ENCODE results near the gene MEX3A. TPM values are rescaled to one million over a fixed set of nuclear protein-coding genes. Genes with fewer than 3 reads are reported as not detected.
A peak's percentile ranks its signal among the peaks of the same experiment; 100 is the strongest.

Gene MEX3A
- total and polyA plus RNA-seq, 2 donors (not counting 3 experiments of a cell fraction or from before 2014, with no cell fraction given) = 20.2 to 23.6 TPM

DNA sequence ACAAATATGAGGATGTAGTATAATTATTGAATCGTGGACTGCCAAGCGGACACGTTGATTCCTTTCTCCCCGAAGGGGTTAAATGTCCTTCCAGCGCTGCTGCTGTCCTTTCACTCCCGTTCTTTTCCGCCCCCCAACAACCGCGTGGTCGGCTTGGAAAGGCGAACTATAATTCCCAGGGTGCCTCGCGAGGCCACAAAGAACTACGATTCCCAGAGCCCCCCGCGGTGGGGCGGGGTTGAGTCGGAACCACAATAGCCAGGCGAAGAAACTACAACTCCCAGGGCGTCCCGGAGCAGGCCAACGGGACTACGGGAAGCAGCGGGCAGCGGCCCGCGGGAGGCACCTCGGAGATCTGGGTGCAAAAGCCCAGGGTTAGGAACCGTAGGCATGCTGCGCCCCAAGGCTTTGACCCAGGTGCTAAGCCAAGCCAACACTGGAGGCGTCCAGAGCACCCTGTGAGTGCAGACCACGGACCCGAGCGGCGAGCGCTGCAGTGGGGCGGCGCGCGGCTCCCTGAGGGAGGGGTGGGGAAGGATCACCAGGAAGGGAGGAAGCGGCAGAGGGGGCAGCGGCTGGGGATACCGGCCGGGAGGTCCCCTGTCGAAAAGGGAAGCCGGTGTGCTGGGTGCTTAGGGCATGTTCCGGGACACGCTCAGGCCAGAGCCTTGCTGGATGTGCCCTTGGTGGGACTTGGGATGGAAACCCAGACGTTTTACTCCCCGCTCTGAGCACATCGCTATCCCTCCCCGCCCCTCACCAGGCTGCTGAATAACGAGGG, 27.6 kb downstream of the MEX3A start, which contains the start of gene LAMTOR2:
TSS of gene LAMTOR2 (plus strand) at position 283 of the 781 bp plus-strand sequence. CDS start at position 391, 108 bp downstream.
- Histone ChIP-seq H3K9ac (replicated peaks; ENCODE audit: extremely low read depth, insufficient read depth, low read length) (peak within 1 kb of the TSS; percentile 94), H3K36me3 (ENCODE audit: control insufficient read depth in 2 of 2, extremely low read depth in 1 of 2, insufficient read depth in 2 of 2, low read length in 2 of 2) (peaks cover 0 to 3% of the 10 kb centered on the region in 2 experiments), H3K4me1 (ENCODE audit: control insufficient read depth, extremely low read depth, insufficient read depth, low read length) (peaks cover 15% of the 10 kb centered on the region), H3K4me2 (ENCODE audit: insufficient read depth, low read length) (peak within 1 kb of the TSS; percentile 97), H3K9me1 (replicated peaks; ENCODE audit: control insufficient read depth, extremely low read depth, insufficient read depth, low read length) (no peaks in the 10 kb centered on the region), H3K9me3 (replicated peaks; ENCODE audit: control insufficient read depth, insufficient read depth, low read length) (no peaks in the 10 kb centered on the region), H4K20me1 (replicated peaks; ENCODE audit: control insufficient read depth, extremely low read depth, insufficient read depth, low read length) (no peaks in the 10 kb centered on the region), H3K27me3 (ENCODE audit: control insufficient read depth in 2 of 2, insufficient read depth in 2 of 2, low read length in 2 of 2) (no peaks in the 10 kb centered on the region), H2AFZ (ENCODE audit: low read depth, low read length) (peak within 1 kb of the TSS; percentile 80), H3K27ac (ENCODE audit: insufficient read depth, low read depth, low read length) (peak within 1 kb of the TSS; percentile 95), H3K79me2 (ENCODE audit: control insufficient read depth, insufficient read depth, low read length) (peaks cover 19% of the 10 kb centered on the region), H3K4me3 (replicated peaks in 1 of 3; ENCODE audit: insufficient read depth in 1 of 3, low read depth in 1 of 3, low read length in 3 of 3) (peak within 1 kb of the TSS; percentile 57 to 78 (median 74))
- POLR2A ChIA-PET = no interaction called here
- peak; percentile 98 for DNase-seq (ENCODE audit: low read depth, low spot score)
- no TSS peak for BruUV-seq (replicated peaks)
- TF ChIP-seq FOS (IDR thresholded peaks at IDR 0.05; ENCODE audit: borderline replicate concordance, insufficient read depth, low read length) (no peak), EZH2 (IDR thresholded peaks at IDR 0.05; ENCODE audit: borderline replicate concordance, low read depth, low read length, severe bottlenecking) (no peak), MYC (IDR thresholded peaks at IDR 0.05; ENCODE audit: low read depth, low read length) (peak; percentile 99), POLR2AphosphoS5 (IDR thresholded peaks at IDR 0.05; ENCODE audit: insufficient read depth, low read depth, low read length) (peak; percentile 43), POLR2A (IDR thresholded peaks at IDR 0.05; ENCODE audit: low read depth, low read length) (peak; percentile 78), GATA2 (IDR thresholded peaks at IDR 0.05; ENCODE audit: insufficient read depth, insufficient read length, low read depth, low read length) (no peak)
- TF ChIP-seq, protein P1, sequence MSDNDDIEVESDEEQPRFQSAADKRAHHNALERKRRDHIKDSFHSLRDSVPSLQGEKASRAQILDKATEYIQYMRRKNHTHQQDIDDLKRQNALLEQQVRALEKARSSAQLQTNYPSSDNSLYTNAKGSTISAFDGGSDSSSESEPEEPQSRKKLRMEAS (IDR thresholded peaks at IDR 0.05; ENCODE audit: insufficient read depth, insufficient read length) = peak; percentile 75
- TF ChIP-seq, protein P2, sequence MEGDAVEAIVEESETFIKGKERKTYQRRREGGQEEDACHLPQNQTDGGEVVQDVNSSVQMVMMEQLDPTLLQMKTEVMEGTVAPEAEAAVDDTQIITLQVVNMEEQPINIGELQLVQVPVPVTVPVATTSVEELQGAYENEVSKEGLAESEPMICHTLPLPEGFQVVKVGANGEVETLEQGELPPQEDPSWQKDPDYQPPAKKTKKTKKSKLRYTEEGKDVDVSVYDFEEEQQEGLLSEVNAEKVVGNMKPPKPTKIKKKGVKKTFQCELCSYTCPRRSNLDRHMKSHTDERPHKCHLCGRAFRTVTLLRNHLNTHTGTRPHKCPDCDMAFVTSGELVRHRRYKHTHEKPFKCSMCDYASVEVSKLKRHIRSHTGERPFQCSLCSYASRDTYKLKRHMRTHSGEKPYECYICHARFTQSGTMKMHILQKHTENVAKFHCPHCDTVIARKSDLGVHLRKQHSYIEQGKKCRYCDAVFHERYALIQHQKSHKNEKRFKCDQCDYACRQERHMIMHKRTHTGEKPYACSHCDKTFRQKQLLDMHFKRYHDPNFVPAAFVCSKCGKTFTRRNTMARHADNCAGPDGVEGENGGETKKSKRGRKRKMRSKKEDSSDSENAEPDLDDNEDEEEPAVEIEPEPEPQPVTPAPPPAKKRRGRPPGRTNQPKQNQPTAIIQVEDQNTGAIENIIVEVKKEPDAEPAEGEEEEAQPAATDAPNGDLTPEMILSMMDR (IDR thresholded peaks at IDR 0.05; ENCODE audit: extremely low read depth in 1 of 2, insufficient read depth in 1 of 2, low read depth in 1 of 2, low read length in 2 of 2) = no peak
- intact Hi-C loops (cut with micrococcal nuclease) (loop anchor here (1.0 kb wide), 4 partner anchors 28 to 120 kb away; partner anchors contain the start of genes KHDC4 and MEX3A), dilution Hi-C loops (cut with MboI; ENCODE audit: extremely low pct_ligation_motif_present, low sequenced_read_pairs) (no loop called here)
- CTCF ChIA-PET = interaction anchor here (1.0 to 1.8 kb wide), 2 partner anchors 10 kb away, joined by 5 to 6 read pairs; no protein-coding TSS in a partner anchor
- peak; percentile 97 for FAIRE-seq

Measured in endothelial cell of umbilical vein (primary cell).